GM21529 (cell line): ENCODE measurements around the gene SPIRE2.
A peak's percentile ranks its signal among the peaks of the same experiment; 100 is the strongest.
"Not testable (repeated sequence)": the region's sequence is repeated elsewhere in the genome, so short reads cannot be mapped to it uniquely, and the experiment has no call there.

ENCODE experiments used
- ATAC-seq: cut with Tn5 transposase; IDR thresholded peaks from one replicate; pipeline ENCODE4 v1.9.1; 2021; ENCODE audit not compliant: unreplicated experiment

SPIRE2 gene

GRCh38 chr16:89834813-89835363, 6.6 kb downstream of the SPIRE2 start:
- not testable (repeated sequence) for ATAC-seq

GRCh38 chr16:89836484-89836883, 8.2 kb downstream of the SPIRE2 start:
- not testable (repeated sequence) for ATAC-seq

- no peak for ATAC-seq
Measured at GRCh38 chr16:89837014-89837546, 8.8 kb downstream of the SPIRE2 start.

GRCh38 chr16:89841275-89841674, 13.0 kb downstream of the SPIRE2 start:
- ATAC-seq: no peak

- no peak for ATAC-seq
Measured at GRCh38 chr16:89842471-89843408, 14.5 kb downstream of the SPIRE2 start.

- no peak for ATAC-seq
Measured at GRCh38 chr16:89843409-89844350, 15.4 kb downstream of the SPIRE2 start.

GRCh38 chr16:89844739-89845339, 16.6 kb downstream of the SPIRE2 start:
- ATAC-seq: no peak

- no peak for ATAC-seq
Measured at GRCh38 chr16:89845417-89845816, 17.1 kb downstream of the SPIRE2 start.

- no peak for ATAC-seq
Measured at GRCh38 chr16:89847051-89847939, 19.0 kb downstream of the SPIRE2 start.

GRCh38 chr16:89847940-89848297, 19.6 kb downstream of the SPIRE2 start:
- ATAC-seq: no peak

GRCh38 chr16:89848974-89849373, 20.7 kb downstream of the SPIRE2 start:
- ATAC-seq: no peak

GRCh38 chr16:89853306-89853993, 25.2 kb downstream of the SPIRE2 start:
- ATAC-seq: no peak

GRCh38 chr16:89855301-89855945, 27.1 kb downstream of the SPIRE2 start:
- no peak for ATAC-seq

- ATAC-seq: no peak
Measured at GRCh38 chr16:89855986-89856385, 27.7 kb downstream of the SPIRE2 start.

GRCh38 chr16:89858973-89859614, 30.8 kb downstream of the SPIRE2 start:
- ATAC-seq: no peak

GRCh38 chr16:89859615-89860007, 31.3 kb downstream of the SPIRE2 start:
- ATAC-seq: no peak

GRCh38 chr16:89860747-89861304, 32.6 kb downstream of the SPIRE2 start:
- peak; percentile 36 for ATAC-seq

GRCh38 chr16:89861648-89862047, 33.4 kb downstream of the SPIRE2 start:
- ATAC-seq: no peak
